Astrocyte of the hippocampus (primary cell): ENCODE data around the gene BPIFB4.
"Not testable (repeated sequence)": the region's sequence is repeated elsewhere in the genome, so short reads cannot be mapped to it uniquely, and the experiment has no call there.

Experiments
- DNase-seq: peaks from one replicate; pipeline ENCODE4 v3.0.0; 2011; ENCODE audit warnings: low read depth, low spot score

The BPIFB4 gene

GRCh38 chr20:33086052-33086722 lies 6.7 kb downstream of the BPIFB4 start:
- no peak for DNase-seq

GRCh38 chr20:33091147-33091546 lies 11.7 kb downstream of the BPIFB4 start:
- DNase-seq: no peak

GRCh38 chr20:33091693-33092092 lies 12.2 kb downstream of the BPIFB4 start:
- DNase-seq: no peak

GRCh38 chr20:33092361-33092760 lies 12.9 kb downstream of the BPIFB4 start:
- DNase-seq: no peak

- DNase-seq: no peak
Measured at GRCh38 chr20:33093074-33093473, 13.6 kb downstream of the BPIFB4 start.

GRCh38 chr20:33093582-33093981 lies 14.1 kb downstream of the BPIFB4 start:
- no peak for DNase-seq

- no peak for DNase-seq
Measured at GRCh38 chr20:33095249-33095648, 15.8 kb downstream of the BPIFB4 start.

- DNase-seq: peak; percentile 75
Measured at GRCh38 chr20:33095902-33096584, 16.6 kb downstream of the BPIFB4 start.

GRCh38 chr20:33097001-33097400 lies 17.6 kb downstream of the BPIFB4 start:
- peak; percentile 44 for DNase-seq

- no peak for DNase-seq
Measured at GRCh38 chr20:33099843-33100538, 20.5 kb downstream of the BPIFB4 start.

- DNase-seq: no peak
Measured at GRCh38 chr20:33103556-33103955, 24.1 kb downstream of the BPIFB4 start.

- no peak for DNase-seq
Measured at GRCh38 chr20:33104336-33104735, 24.9 kb downstream of the BPIFB4 start.

GRCh38 chr20:33105316-33105924 lies 26.0 kb downstream of the BPIFB4 start:
- no peak for DNase-seq

GRCh38 chr20:33106058-33106620 lies 26.7 kb downstream of the BPIFB4 start:
- not testable (repeated sequence) for DNase-seq

GRCh38 chr20:33108661-33109060 lies 29.2 kb downstream of the BPIFB4 start:
- DNase-seq: no peak

GRCh38 chr20:33110147-33110825 lies 30.8 kb downstream of the BPIFB4 start:
- no peak for DNase-seq

GRCh38 chr20:33111306-33111705 lies 31.9 kb downstream of the BPIFB4 start:
- no peak for DNase-seq

- DNase-seq: no peak
Measured at GRCh38 chr20:33112547-33113386, 33.3 kb downstream of the BPIFB4 start.

- DNase-seq: no peak
Measured at GRCh38 chr20:33113387-33113908, 34.0 kb downstream of the BPIFB4 start.

GRCh38 chr20:33115501-33115900 lies 36.1 kb downstream of the BPIFB4 start:
- not testable (repeated sequence) for DNase-seq
